ENCODE data around the gene CDK5RAP3. TPM values are rescaled to one million over a fixed set of nuclear protein-coding genes. Genes with fewer than 3 reads are reported as not detected.

Gene CDK5RAP3
- total and polyA plus RNA-seq, 2 of the 13 experiments (the other 11 are each of a cell fraction or from before 2014, with no cell fraction given): 128 to 154 TPM

DNA sequence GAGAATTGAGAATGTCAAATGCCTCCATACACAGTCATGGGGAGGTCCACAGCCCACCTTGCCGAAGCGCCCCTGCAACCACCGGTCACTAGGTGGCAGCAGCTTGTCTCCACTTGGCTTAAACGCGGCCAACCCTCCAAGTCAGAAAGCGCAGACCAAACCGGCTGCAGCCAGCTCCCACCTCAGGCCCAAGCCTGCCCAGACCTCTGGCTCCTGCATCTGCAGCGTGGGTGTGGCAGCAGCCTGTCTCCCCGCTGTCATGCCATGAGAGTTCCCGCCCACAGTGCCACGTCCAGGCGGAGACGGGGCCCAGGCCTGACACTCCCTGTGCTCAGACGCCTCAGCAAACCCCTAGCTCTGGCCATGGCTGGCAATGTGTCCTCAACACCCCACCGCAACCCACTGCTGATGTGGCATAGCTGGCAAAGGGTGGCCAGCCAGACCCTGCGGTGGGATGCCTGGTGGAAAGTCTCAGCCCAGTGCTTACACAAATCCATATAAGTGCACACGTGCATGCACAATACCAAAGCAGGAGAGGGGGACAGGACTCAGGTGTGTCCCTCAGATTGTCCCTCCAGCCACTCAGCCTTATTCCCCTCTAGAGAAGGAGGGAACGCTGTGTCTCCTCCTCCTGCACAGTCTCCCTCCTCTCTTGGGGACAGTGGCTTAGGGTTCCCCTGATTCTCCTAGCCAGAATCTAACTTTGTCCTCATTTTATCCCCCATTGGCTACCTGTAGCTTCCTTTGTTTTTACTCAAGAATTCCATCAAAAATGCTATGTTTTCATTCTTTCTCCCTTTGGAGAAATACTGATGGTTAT lies 55.8 kb downstream of the CDK5RAP3 start (continued):
- TF ChIP-seq, protein P1, sequence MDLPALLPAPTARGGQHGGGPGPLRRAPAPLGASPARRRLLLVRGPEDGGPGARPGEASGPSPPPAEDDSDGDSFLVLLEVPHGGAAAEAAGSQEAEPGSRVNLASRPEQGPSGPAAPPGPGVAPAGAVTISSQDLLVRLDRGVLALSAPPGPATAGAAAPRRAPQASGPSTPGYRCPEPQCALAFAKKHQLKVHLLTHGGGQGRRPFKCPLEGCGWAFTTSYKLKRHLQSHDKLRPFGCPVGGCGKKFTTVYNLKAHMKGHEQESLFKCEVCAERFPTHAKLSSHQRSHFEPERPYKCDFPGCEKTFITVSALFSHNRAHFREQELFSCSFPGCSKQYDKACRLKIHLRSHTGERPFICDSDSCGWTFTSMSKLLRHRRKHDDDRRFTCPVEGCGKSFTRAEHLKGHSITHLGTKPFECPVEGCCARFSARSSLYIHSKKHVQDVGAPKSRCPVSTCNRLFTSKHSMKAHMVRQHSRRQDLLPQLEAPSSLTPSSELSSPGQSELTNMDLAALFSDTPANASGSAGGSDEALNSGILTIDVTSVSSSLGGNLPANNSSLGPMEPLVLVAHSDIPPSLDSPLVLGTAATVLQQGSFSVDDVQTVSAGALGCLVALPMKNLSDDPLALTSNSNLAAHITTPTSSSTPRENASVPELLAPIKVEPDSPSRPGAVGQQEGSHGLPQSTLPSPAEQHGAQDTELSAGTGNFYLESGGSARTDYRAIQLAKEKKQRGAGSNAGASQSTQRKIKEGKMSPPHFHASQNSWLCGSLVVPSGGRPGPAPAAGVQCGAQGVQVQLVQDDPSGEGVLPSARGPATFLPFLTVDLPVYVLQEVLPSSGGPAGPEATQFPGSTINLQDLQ (CRISPR knock-in tag; IDR thresholded peaks at IDR 0.05): no peak
- TF ChIP-seq RBAK (CRISPR knock-in tag; IDR thresholded peaks at IDR 0.05) (no peak), TOPORS (CRISPR knock-in tag; IDR thresholded peaks at IDR 0.05) (no peak), HNRNPL (IDR thresholded peaks at IDR 0.05; ENCODE audit: low read depth, low read length) (no peak), HCFC1 (IDR thresholded peaks at IDR 0.05; ENCODE audit: low read depth, low read length) (no peak), NR2F6 (IDR thresholded peaks at IDR 0.05) (no peak), NR2F6 (CRISPR knock-in tag; IDR thresholded peaks at IDR 0.05) (0 out of 2 replicates have a peak, but pooled peaks have one; percentile 15), ATF5 (CRISPR knock-in tag; IDR thresholded peaks at IDR 0.05; ENCODE audit: low read depth) (0 out of 2 replicates have a peak, but pooled peaks have one; percentile 48), ZFX (CRISPR knock-in tag; IDR thresholded peaks at IDR 0.05; ENCODE audit: low read depth) (peak; percentile 72), NR2C2 (CRISPR knock-in tag; IDR thresholded peaks at IDR 0.05; ENCODE audit: borderline replicate concordance) (0 out of 2 replicates have a peak, but pooled peaks have one; percentile 23), KDM5A (IDR thresholded peaks at IDR 0.05; ENCODE audit: borderline replicate concordance, low read length) (no peak), KDM2A (CRISPR knock-in tag; IDR thresholded peaks at IDR 0.05; ENCODE audit: borderline replicate concordance, low read depth) (peak; percentile 76; the same call in 1 of the 2 replicates), ZNF34 (CRISPR knock-in tag; IDR thresholded peaks at IDR 0.05; ENCODE audit: borderline replicate concordance) (0 out of 2 replicates have a peak, but pooled peaks have one; percentile 62), THAP11 (CRISPR knock-in tag; IDR thresholded peaks at IDR 0.05) (peak; percentile 61), KDM4B (CRISPR knock-in tag; IDR thresholded peaks at IDR 0.05) (0 out of 2 replicates have a peak, but pooled peaks have one; percentile 52), ZNF253 (CRISPR knock-in tag; IDR thresholded peaks at IDR 0.05; ENCODE audit: borderline replicate concordance) (no peak), NFE2L1 (CRISPR knock-in tag; IDR thresholded peaks at IDR 0.05; ENCODE audit: borderline replicate concordance) (no peak), HDAC2 (CRISPR knock-in tag; IDR thresholded peaks at IDR 0.05) (peak; percentile 40; the same call in 1 of the 2 replicates), FLYWCH1 (CRISPR knock-in tag; IDR thresholded peaks at IDR 0.05) (no peak), TAF15 (IDR thresholded peaks at IDR 0.05; ENCODE audit: low read depth, low read length, poor library complexity, severe bottlenecking) (no peak), SNAI1 (CRISPR knock-in tag; IDR thresholded peaks at IDR 0.05; ENCODE audit: borderline replicate concordance) (no peak), SIN3B (IDR thresholded peaks at IDR 0.05; ENCODE audit: low read length) (no peak), XRCC5 (optimal IDR thresholded peaks at IDR 0.05; ENCODE audit: low read length) (peak; percentile 91)
- TF ChIP-seq, protein P2, sequence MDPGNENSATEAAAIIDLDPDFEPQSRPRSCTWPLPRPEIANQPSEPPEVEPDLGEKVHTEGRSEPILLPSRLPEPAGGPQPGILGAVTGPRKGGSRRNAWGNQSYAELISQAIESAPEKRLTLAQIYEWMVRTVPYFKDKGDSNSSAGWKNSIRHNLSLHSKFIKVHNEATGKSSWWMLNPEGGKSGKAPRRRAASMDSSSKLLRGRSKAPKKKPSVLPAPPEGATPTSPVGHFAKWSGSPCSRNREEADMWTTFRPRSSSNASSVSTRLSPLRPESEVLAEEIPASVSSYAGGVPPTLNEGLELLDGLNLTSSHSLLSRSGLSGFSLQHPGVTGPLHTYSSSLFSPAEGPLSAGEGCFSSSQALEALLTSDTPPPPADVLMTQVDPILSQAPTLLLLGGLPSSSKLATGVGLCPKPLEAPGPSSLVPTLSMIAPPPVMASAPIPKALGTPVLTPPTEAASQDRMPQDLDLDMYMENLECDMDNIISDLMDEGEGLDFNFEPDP (CRISPR knock-in tag; conservative IDR thresholded peaks at IDR 0.05): no peak
- TF ChIP-seq, protein P3, sequence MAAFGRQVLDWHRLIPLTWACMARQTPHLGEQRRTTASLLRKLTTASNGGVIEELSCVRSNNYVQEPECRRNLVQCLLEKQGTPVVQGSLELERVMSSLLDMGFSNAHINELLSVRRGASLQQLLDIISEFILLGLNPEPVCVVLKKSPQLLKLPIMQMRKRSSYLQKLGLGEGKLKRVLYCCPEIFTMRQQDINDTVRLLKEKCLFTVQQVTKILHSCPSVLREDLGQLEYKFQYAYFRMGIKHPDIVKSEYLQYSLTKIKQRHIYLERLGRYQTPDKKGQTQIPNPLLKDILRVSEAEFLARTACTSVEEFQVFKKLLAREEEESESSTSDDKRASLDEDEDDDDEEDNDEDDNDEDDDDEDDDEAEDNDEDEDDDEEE (CRISPR knock-in tag; IDR thresholded peaks at IDR 0.05): no peak
